ENCODE results near the gene MR1.

Gene MR1

GRCh38 chr1:181033799-181034451 lies at the start of gene MR1:
Gene MR1 (plus strand): TSS chr1:181033983. CDS start chr1:181034008, 25 bp downstream.
- DNase-seq (ENCODE audit: low read depth in 2 of 2): peak; percentile 64 to 70

GRCh38 chr1:180988253-180988752 lies 45.5 kb upstream of the MR1 start:
- DNase-seq (ENCODE audit: low read depth in 2 of 2): no peak

- DNase-seq (ENCODE audit: low read depth in 2 of 2): no peak
Observed at GRCh38 chr1:180994262-180994661, 39.5 kb upstream of the MR1 start.

GRCh38 chr1:180997843-180998504 lies 35.8 kb upstream of the MR1 start:
- DNase-seq (ENCODE audit: low read depth in 2 of 2): no peak

GRCh38 chr1:181001091-181001780 lies 32.5 kb upstream of the MR1 start:
- no peak for DNase-seq (ENCODE audit: low read depth in 2 of 2)

- no peak for DNase-seq (ENCODE audit: low read depth in 2 of 2)
Observed at GRCh38 chr1:181002582-181003172, 31.1 kb upstream of the MR1 start.

- DNase-seq (ENCODE audit: low read depth in 2 of 2): peak; percentile 45 to 61
Observed at GRCh38 chr1:181010789-181011188, 23.0 kb upstream of the MR1 start.

- no peak for DNase-seq (ENCODE audit: low read depth in 2 of 2)
Observed at GRCh38 chr1:181011301-181012202, 22.2 kb upstream of the MR1 start.

- DNase-seq (ENCODE audit: low read depth in 2 of 2): no peak
Observed at GRCh38 chr1:181012203-181012745, 21.5 kb upstream of the MR1 start.

GRCh38 chr1:181013144-181013543 lies 20.6 kb upstream of the MR1 start:
- DNase-seq (ENCODE audit: low read depth in 2 of 2): no peak

GRCh38 chr1:181014477-181015250 lies 19.1 kb upstream of the MR1 start:
- no peak for DNase-seq (ENCODE audit: low read depth in 2 of 2)

- no peak for DNase-seq (ENCODE audit: low read depth in 2 of 2)
Observed at GRCh38 chr1:181015251-181015615, 18.6 kb upstream of the MR1 start.

- no peak for DNase-seq (ENCODE audit: low read depth in 2 of 2)
Observed at GRCh38 chr1:181016563-181016962, 17.2 kb upstream of the MR1 start.

GRCh38 chr1:181018901-181019681 lies 14.7 kb upstream of the MR1 start:
- DNase-seq (ENCODE audit: low read depth in 2 of 2): no peak

- DNase-seq (ENCODE audit: low read depth in 2 of 2): no peak
Observed at GRCh38 chr1:181021159-181021558, 12.6 kb upstream of the MR1 start.

GRCh38 chr1:181021811-181022434 lies 11.9 kb upstream of the MR1 start:
- no peak for DNase-seq (ENCODE audit: low read depth in 2 of 2)

- no peak for DNase-seq (ENCODE audit: low read depth in 2 of 2)
Observed at GRCh38 chr1:181023265-181024057, 10.3 kb upstream of the MR1 start.

- peak; percentile 57 to 63 for DNase-seq (ENCODE audit: low read depth in 2 of 2)
Observed at GRCh38 chr1:181028196-181028595, 5.6 kb upstream of the MR1 start.

Data from fibroblast of skin of left quadriceps (primary cell).